ENCODE data around the gene IL31RA.
A peak's percentile ranks its signal among the peaks of the same experiment; 100 is the strongest.
"Not testable (repeated sequence)": the region's sequence is repeated elsewhere in the genome, so short reads cannot be mapped to it uniquely, and the experiment has no call there.

The IL31RA gene

DNA sequence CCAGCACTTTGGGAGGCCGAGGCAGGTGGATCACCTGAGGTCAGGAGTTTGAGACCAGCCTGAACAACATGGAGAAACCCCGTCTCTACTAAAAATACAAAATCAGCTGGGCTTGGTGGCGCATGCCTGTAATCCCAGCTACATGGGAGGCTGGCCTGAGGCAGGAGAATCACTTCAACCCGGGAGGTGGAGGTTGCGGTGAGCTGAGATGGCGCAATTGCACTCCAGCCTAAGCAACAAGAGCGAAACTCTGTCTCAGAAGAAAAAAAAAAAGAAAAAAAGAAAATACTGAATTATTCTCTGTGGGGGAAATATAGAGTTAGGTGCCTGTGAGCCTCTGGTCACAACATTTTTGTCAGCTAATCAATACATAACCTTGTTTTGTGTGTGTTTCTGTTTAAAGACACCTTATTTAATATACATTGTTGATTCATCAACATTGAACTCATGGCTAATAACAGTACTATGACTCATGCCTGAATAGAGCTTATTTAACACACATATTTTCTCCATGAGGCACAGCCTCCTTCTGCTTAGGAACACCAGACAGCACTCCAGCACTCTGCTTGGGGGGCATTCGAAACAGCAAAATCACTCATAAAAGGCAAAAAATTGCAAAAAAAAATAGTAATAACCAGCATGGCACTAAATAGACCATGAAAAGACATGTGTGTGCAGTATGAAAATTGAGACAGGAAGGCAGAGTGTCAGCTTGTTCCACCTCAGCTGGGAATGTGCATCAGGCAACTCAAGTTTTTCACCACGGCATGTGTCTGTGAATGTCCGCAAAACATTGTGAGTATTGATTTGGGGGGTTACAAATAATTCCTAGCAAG lies at the start of gene IL31RA:
TSS of gene IL31RA (plus strand) at position 519 of the 836 bp plus-strand sequence. CDS start at position 733, 214 bp downstream.
- peak; percentile 89 for DNase-seq (ENCODE audit: low read depth)

DNA sequence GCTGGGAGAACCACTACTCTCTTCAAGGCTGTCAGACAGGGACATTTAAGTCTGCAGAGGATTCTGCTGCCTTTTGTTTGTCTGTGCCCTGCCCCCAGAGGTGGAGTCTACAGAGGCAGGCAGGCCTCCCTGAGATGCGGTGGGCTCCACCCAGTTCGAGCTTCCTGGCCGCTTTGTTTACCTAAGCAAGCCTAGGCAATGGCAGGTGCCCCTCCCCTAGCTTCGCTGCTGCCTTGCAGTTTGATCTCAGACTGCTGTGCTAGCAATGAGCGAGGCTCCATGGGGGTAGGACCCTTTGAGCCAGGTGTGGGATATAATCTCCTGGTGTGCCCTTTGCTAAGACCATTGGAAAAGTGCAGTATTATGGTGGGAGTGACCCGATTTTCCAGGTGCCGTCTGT lies 42.3 kb upstream of the IL31RA start:
- H3K4me3 ChIP-seq (ENCODE audit: control insufficient read depth, low read depth, low read length); DNase-seq (ENCODE audit: low read depth): not testable (repeated sequence)

More for the DNA sequence above, at the start of gene IL31RA:
- TF ChIP-seq, protein P1, sequence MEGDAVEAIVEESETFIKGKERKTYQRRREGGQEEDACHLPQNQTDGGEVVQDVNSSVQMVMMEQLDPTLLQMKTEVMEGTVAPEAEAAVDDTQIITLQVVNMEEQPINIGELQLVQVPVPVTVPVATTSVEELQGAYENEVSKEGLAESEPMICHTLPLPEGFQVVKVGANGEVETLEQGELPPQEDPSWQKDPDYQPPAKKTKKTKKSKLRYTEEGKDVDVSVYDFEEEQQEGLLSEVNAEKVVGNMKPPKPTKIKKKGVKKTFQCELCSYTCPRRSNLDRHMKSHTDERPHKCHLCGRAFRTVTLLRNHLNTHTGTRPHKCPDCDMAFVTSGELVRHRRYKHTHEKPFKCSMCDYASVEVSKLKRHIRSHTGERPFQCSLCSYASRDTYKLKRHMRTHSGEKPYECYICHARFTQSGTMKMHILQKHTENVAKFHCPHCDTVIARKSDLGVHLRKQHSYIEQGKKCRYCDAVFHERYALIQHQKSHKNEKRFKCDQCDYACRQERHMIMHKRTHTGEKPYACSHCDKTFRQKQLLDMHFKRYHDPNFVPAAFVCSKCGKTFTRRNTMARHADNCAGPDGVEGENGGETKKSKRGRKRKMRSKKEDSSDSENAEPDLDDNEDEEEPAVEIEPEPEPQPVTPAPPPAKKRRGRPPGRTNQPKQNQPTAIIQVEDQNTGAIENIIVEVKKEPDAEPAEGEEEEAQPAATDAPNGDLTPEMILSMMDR (conservative IDR thresholded peaks at IDR 0.05; ENCODE audit: control insufficient read depth, insufficient read depth, low read depth, low read length) = no peak
- no peak within 1 kb of the TSS for H3K4me3 ChIP-seq (ENCODE audit: control insufficient read depth, low read depth, low read length)

DNA sequence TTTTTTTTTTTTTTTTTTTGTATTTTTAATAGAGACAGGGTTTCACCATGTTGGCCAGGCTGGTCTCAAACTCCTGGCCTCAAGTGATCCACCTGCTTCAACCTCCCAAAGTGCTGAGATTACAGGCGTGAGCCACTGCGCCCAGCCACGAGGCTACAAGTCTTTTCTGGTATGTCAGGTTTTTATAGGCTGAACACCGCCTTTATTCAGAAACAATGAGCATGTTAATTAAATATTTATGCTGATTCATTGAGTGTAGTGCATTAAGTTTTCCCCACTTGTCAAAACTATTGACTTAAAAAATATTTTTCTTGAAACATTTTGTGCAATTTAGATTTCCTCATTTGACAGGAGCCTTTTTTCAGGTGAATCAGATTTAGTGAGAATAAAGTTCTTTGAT lies 35.2 kb upstream of the IL31RA start:
- DNase-seq (ENCODE audit: low read depth); H3K4me3 ChIP-seq (ENCODE audit: control insufficient read depth, low read depth, low read length): not testable (repeated sequence)

DNA sequence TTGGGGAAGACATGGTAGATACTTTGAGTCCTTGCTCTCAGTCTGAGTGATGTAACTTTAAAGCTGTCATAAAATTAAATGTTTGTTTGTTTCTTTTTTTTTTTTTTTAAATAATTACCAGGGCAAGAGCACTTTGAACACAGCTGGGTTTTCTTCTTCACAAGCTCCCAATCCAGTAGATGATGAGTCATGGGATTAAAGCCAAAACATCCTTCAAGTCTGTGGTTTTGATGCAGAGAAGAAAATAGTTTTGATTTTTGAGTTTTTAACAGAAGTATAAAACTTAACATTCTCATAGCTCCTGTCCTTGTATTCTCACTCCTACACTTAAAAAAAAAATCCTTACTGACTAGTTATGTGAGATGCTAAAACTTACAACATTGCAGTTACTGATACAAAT lies 34.8 kb upstream of the IL31RA start:
- H3K4me3 ChIP-seq (ENCODE audit: control insufficient read depth, low read depth, low read length) = no peak overlapping the region
- TF ChIP-seq, protein P1 (conservative IDR thresholded peaks at IDR 0.05; ENCODE audit: control insufficient read depth, insufficient read depth, low read depth, low read length) = no peak
- peak; percentile 95 for DNase-seq (ENCODE audit: low read depth)

DNA sequence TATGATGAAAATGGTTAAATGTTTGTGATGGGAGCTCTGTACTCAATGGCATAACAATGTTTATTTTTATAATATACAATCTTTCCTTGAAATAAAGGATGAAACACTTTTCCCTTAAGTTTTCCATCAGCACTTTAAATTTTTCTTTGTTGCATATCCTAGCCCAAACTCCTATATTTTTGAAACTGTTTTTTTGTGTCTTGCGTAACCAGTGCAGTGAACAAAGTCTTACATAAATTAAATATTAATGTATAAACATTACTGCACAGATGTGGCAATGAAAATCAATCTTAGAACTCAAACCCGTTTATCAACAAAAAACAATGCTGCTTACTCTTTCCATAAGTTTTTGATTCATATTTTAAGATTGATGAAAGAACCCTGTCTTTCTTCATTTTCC lies 34.1 kb upstream of the IL31RA start:
- peak; percentile 18 for DNase-seq (ENCODE audit: low read depth)
- TF ChIP-seq, protein P1 (conservative IDR thresholded peaks at IDR 0.05; ENCODE audit: control insufficient read depth, insufficient read depth, low read depth, low read length) = no peak

DNA sequence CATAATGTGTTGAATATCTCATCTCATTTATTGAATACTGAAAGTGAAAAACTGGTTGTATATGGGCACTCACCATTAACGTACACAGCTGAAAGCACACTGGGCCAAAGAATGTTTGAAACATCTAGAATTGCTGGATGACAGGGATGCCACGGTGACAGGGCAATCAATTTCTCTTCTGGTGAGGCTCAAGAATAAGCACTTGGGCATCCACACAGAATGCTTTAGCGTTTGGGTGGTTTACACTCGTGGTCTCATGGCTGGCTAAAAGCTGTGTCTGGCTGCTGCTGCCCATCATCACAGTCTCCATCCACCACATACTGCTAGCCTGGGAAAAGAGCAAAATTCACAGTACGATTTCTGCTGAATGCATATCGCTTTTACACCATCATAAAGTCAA lies 30.7 kb upstream of the IL31RA start:
- TF ChIP-seq, protein P1 (conservative IDR thresholded peaks at IDR 0.05; ENCODE audit: control insufficient read depth, insufficient read depth, low read depth, low read length) = no peak
- DNase-seq (ENCODE audit: low read depth) = no peak
- no peak overlapping the region for H3K4me3 ChIP-seq (ENCODE audit: control insufficient read depth, low read depth, low read length)

More for the DNA sequence above, 34.1 kb upstream of the IL31RA start:
- H3K4me3 ChIP-seq (ENCODE audit: control insufficient read depth, low read depth, low read length) = no peak overlapping the region

DNA sequence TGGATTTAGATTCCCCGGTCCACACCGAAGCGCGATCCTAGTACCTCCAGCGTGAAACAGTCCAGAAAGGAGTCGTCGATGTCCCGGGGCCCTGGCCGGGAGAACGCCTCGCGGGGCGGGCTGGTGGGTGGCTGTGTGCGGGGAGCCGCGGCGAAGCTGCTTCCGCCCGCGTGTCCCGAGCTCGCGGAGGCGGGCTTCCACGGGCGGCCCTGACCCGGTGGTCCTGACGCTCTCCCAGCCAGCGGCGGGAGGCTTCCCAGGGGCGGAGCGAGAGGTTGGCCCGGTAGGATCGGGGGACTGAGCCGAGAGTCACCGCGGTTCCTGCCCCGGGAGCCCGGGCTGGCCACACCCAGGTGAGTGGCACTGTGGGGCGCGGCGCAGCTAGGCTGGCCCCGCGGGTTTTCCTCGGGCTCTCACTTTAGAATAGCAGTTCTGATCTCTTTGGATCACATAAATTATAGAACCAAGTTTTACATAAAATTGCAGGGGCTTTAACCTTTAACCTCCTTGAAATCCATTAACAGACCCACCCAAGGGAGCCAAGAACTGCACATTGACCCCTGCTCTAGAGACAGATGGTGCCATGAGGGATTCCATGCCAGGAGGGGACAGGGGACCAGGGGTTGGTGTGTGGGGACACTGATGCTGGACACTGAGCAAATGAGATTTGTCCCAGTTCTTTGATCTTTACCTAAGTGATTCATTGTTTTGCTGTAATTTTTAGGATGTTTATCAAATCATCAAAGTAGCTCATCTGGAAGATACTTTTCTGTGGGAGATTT lies 29.2 kb upstream of the IL31RA start:
- DNase-seq (ENCODE audit: low read depth) = no peak
- TF ChIP-seq, protein P1 (conservative IDR thresholded peaks at IDR 0.05; ENCODE audit: control insufficient read depth, insufficient read depth, low read depth, low read length) = no peak
- peak overlapping the region; percentile 40 for H3K4me3 ChIP-seq (ENCODE audit: control insufficient read depth, low read depth, low read length)
